IPS DF 4.7 (cell line): ENCODE results near the gene KRTAP10-12.

Experiments used
- DNase-seq: peaks from one replicate; pipeline ENCODE4 v3.0.0-alpha.2; 2013; ENCODE audit warnings: low spot score; ENCODE audit errors: extremely low read depth

The KRTAP10-12 gene

GRCh38 chr21:44697811-44698734 lies 1.1 kb downstream of the KRTAP10-12 start:
- no peak for DNase-seq

- DNase-seq, result no peak
Measured at GRCh38 chr21:44699502-44700001, 2.6 kb downstream of the KRTAP10-12 start.

GRCh38 chr21:44700101-44701022 lies 3.4 kb downstream of the KRTAP10-12 start:
- no peak for DNase-seq

GRCh38 chr21:44701023-44701400 lies 4.0 kb downstream of the KRTAP10-12 start:
- no peak for DNase-seq

- no peak for DNase-seq
Measured at GRCh38 chr21:44701541-44701940, 4.6 kb downstream of the KRTAP10-12 start.

- no peak for DNase-seq
Measured at GRCh38 chr21:44702111-44702972, 5.4 kb downstream of the KRTAP10-12 start.

GRCh38 chr21:44702973-44703730 lies 6.2 kb downstream of the KRTAP10-12 start:
- DNase-seq, result no peak

GRCh38 chr21:44703731-44704635 lies 7.0 kb downstream of the KRTAP10-12 start:
- DNase-seq, result no peak

GRCh38 chr21:44704636-44705001 lies 7.6 kb downstream of the KRTAP10-12 start:
- no peak for DNase-seq

GRCh38 chr21:44706026-44706705 lies 9.2 kb downstream of the KRTAP10-12 start:
- DNase-seq, result no peak

- no peak for DNase-seq
Measured at GRCh38 chr21:44706706-44707581, 10.0 kb downstream of the KRTAP10-12 start.

- DNase-seq, result no peak
Measured at GRCh38 chr21:44708213-44708865, 11.4 kb downstream of the KRTAP10-12 start.

GRCh38 chr21:44708866-44709425 lies 12.0 kb downstream of the KRTAP10-12 start:
- no peak for DNase-seq

GRCh38 chr21:44709426-44710293 lies 12.7 kb downstream of the KRTAP10-12 start:
- no peak for DNase-seq

GRCh38 chr21:44710294-44710665 lies 13.3 kb downstream of the KRTAP10-12 start:
- DNase-seq, result no peak

- no peak for DNase-seq
Measured at GRCh38 chr21:44710756-44711326, 13.9 kb downstream of the KRTAP10-12 start.
